Measurements from ENCODE around the gene OR3A1. TPM values are rescaled to one million over a fixed set of nuclear protein-coding genes. Genes with fewer than 3 reads are reported as not detected.
"Not testable (repeated sequence)": the region's sequence is repeated elsewhere in the genome, so short reads cannot be mapped to it uniquely, and the experiment has no call there.

OR3A1 gene
- total RNA-seq, 4 donors from 2014 or later, result not detected

- intact Hi-C loops (cut with DNase I; ENCODE audit: low total_unique reads), result no loop called here
- WGBS, 2 donors, result 66 to 68% methylated on average over 4 of the region's 4 CpGs
- DNase-seq (ENCODE audit: low spot score in 2 of 2), result no peak
- no peak overlapping the region for H3K4me3 ChIP-seq (ENCODE audit: low read depth, poor library complexity, severe bottlenecking)
- no peak for TF ChIP-seq CTCF (IDR thresholded peaks at IDR 0.05)
- TF ChIP-seq POLR2A (IDR thresholded peaks at IDR 0.05), result no peak
Observed at GRCh38 chr17:3295632-3296031, 2.5 kb downstream of the OR3A1 start.

GRCh38 chr17:3293548-3293947 is 4.6 kb downstream of the OR3A1 start:
- H3K4me3 ChIP-seq (ENCODE audit: low read depth, poor library complexity, severe bottlenecking); DNase-seq (ENCODE audit: low spot score in 2 of 2); intact Hi-C loops (cut with DNase I; ENCODE audit: low total_unique reads): not testable (repeated sequence)
- 86 to 89% methylated on average over 1 of the region's 1 CpG for WGBS, 2 donors

GRCh38 chr17:3282901-3283300 is 15.3 kb downstream of the OR3A1 start:
- TF ChIP-seq CTCF (IDR thresholded peaks at IDR 0.05) (no peak), POLR2A (IDR thresholded peaks at IDR 0.05) (no peak)
- WGBS, 2 donors, result 75 to 79% methylated on average over 1 of the region's 1 CpG
- DNase-seq (ENCODE audit: low spot score in 2 of 2), result no peak
- H3K4me3 ChIP-seq (ENCODE audit: low read depth, poor library complexity, severe bottlenecking), result no peak overlapping the region
- intact Hi-C loops (cut with DNase I; ENCODE audit: low total_unique reads), result no loop called here

GRCh38 chr17:3276126-3276525 is 22.0 kb downstream of the OR3A1 start:
- WGBS, 2 donors, result 71 to 73% methylated on average over 4 of the region's 4 CpGs
- intact Hi-C loops (cut with DNase I; ENCODE audit: low total_unique reads), result no loop called here

GRCh38 chr17:3271072-3271848 is 26.9 kb downstream of the OR3A1 start:
- intact Hi-C loops (cut with DNase I; ENCODE audit: low total_unique reads), result no loop called here
- TF ChIP-seq CTCF (IDR thresholded peaks at IDR 0.05) (no peak), POLR2A (IDR thresholded peaks at IDR 0.05) (no peak)
- no peak for DNase-seq (ENCODE audit: low spot score in 2 of 2)
- H3K4me3 ChIP-seq (ENCODE audit: low read depth, poor library complexity, severe bottlenecking), result no peak overlapping the region
- 87 to 89% methylated on average over 5 of the region's 5 CpGs for WGBS, 2 donors

More at GRCh38 chr17:3276126-3276525, 22.0 kb downstream of the OR3A1 start:
- DNase-seq (ENCODE audit: low spot score in 2 of 2), result no peak
- TF ChIP-seq POLR2A (IDR thresholded peaks at IDR 0.05), result no peak
- no peak for TF ChIP-seq CTCF (IDR thresholded peaks at IDR 0.05)
- H3K4me3 ChIP-seq (ENCODE audit: low read depth, poor library complexity, severe bottlenecking), result no peak overlapping the region

- TF ChIP-seq POLR2A (IDR thresholded peaks at IDR 0.05), result no peak
- no peak for TF ChIP-seq CTCF (IDR thresholded peaks at IDR 0.05)
- DNase-seq (ENCODE audit: low spot score in 2 of 2), result no peak
- intact Hi-C loops (cut with DNase I; ENCODE audit: low total_unique reads), result no loop called here
- H3K4me3 ChIP-seq (ENCODE audit: low read depth, poor library complexity, severe bottlenecking), result no peak overlapping the region
- WGBS, 2 donors, result 79 to 82% methylated on average over 13 of the region's 13 CpGs
Observed at GRCh38 chr17:3260600-3260999, 37.6 kb downstream of the OR3A1 start.
